ENCODE data around the gene ARMC8. TPM values are rescaled to one million over a fixed set of nuclear protein-coding genes. Genes with fewer than 3 reads are reported as not detected.

Gene ARMC8
- total RNA-seq, 4 donors from 2014 or later = 57.2 to 91.8 (median 59.5) TPM

- intact Hi-C loops (cut with DNase I) = loop anchor here (10.0 kb wide), 1 partner anchor 596 kb away; no protein-coding TSS in a partner anchor
- H3K27ac ChIP-seq = no peak overlapping the region
- DNase-seq = no peak
- H3K9me3 ChIP-seq = no peaks in the 10 kb centered on the region
- TF ChIP-seq POLR2A (IDR thresholded peaks at IDR 0.05) = no peak
- TF ChIP-seq CTCF (IDR thresholded peaks at IDR 0.05) = no peak
- WGBS, 2 donors = 48 to 49% methylated on average over 2 of the region's 2 CpGs
- H3K4me1 ChIP-seq = peaks cover 0 to 13% of the 10 kb centered on the region in 2 donors
- no peak overlapping the region for H3K4me3 ChIP-seq (replicated peaks in 1 of 3)
- H3K36me3 ChIP-seq = no peaks in the 10 kb centered on the region
- H3K27me3 ChIP-seq = no peaks in the 10 kb centered on the region
Measured at GRCh38 chr3:138328341-138328740, 141.2 kb downstream of the ARMC8 start.

- Histone ChIP-seq H3K36me3 (no peaks in the 10 kb centered on the region), H3K27me3 (no peaks in the 10 kb centered on the region), H3K4me3 (replicated peaks in 1 of 3) (peak within 1 kb of the TSS; percentile 30 to 66 (median 45)), H3K9me3 (no peaks in the 10 kb centered on the region), H3K27ac (peak within 1 kb of the TSS; percentile 44 to 69 (median 55)), H3K4me1 (peaks cover 0 to 9% of the 10 kb centered on the region in 2 donors)
- peak; percentile 95 to 97 for DNase-seq
- 1% methylated on average over 26 to 56 of the region's 62 CpGs for WGBS, 2 donors
- intact Hi-C loops (cut with DNase I) = loop anchor here (10.0 kb wide), 1 partner anchor 595 kb away; no protein-coding TSS in a partner anchor
- TF ChIP-seq POLR2A (IDR thresholded peaks at IDR 0.05) (peak in 1 of 2 donors; percentile 50), CTCF (IDR thresholded peaks at IDR 0.05) (peak; percentile 20 to 75 (median 40))
Measured at GRCh38 chr3:138329127-138329983, 142.3 kb downstream of the ARMC8 start, which contains the start of gene NME9. TSS of gene NME9 (minus strand) at chr3:138329851. CDS start at chr3:138329335, 516 bp downstream.

- peak overlapping the region in 1 of 3 donors; percentile 69 for H3K27ac ChIP-seq
- H3K4me3 ChIP-seq (replicated peaks in 1 of 3) = peak overlapping the region in 1 of 3 donors; percentile 45
- intact Hi-C loops (cut with DNase I) = loop anchor here (10.0 kb wide), 2 partner anchors 75 to 595 kb away; no protein-coding TSS in a partner anchor
- DNase-seq = no peak
- H3K27me3 ChIP-seq = no peaks in the 10 kb centered on the region
- H3K4me1 ChIP-seq = peaks cover 0 to 9% of the 10 kb centered on the region in 2 donors
- 16 to 18% methylated on average over 7 of the region's 7 CpGs for WGBS, 2 donors
- H3K36me3 ChIP-seq = no peaks in the 10 kb centered on the region
- TF ChIP-seq POLR2A (IDR thresholded peaks at IDR 0.05) (no peak), CTCF (IDR thresholded peaks at IDR 0.05) (no peak)
- no peaks in the 10 kb centered on the region for H3K9me3 ChIP-seq
Measured at GRCh38 chr3:138329984-138330293, 142.8 kb downstream of the ARMC8 start.

GRCh38 chr3:138331143-138331894 lies 144.2 kb downstream of the ARMC8 start:
- Histone ChIP-seq H3K9me3 (no peaks in the 10 kb centered on the region), H3K27me3 (no peaks in the 10 kb centered on the region), H3K4me3 (replicated peaks in 1 of 3) (no peak overlapping the region), H3K27ac (no peak overlapping the region), H3K4me1 (peaks cover 0 to 9% of the 10 kb centered on the region in 2 donors), H3K36me3 (no peaks in the 10 kb centered on the region)
- TF ChIP-seq POLR2A (IDR thresholded peaks at IDR 0.05) (no peak), CTCF (IDR thresholded peaks at IDR 0.05) (no peak)
- DNase-seq = no peak
- intact Hi-C loops (cut with DNase I) = loop anchor here (10.0 kb wide), 1 partner anchor 73 kb away; no protein-coding TSS in a partner anchor
- 91 to 93% methylated on average over 6 of the region's 6 CpGs for WGBS, 2 donors
